Ovary (tissue), 9 donors: ENCODE data around the gene PRSS1. TPM values are rescaled to one million over a fixed set of nuclear protein-coding genes. Genes with fewer than 3 reads are reported as not detected.

Experiments used
- DNase-seq, 5 donors: peaks; one replicate each; pipeline ENCODE4 v3.0.0-alpha.2; 2019 to 2020
- H3K27ac ChIP-seq, 2 donors: fragments of 200-600 bp; one replicate each; pipeline versions ENCODE4 v1.5.1 to v1.8.0; 2019 to 2022
- H3K27me3 ChIP-seq: fragments of 200-600 bp; one replicate; pipeline ENCODE4 v1.8.0; 2022
- H3K36me3 ChIP-seq: fragments of 200-600 bp; sonication (generic); one replicate; pipeline ENCODE4 v1.5.1; 2019
- H3K4me1 ChIP-seq: one replicate; pipeline ENCODE4 v1.8.1; 2013; ENCODE audit warnings: mild to moderate bottlenecking, moderate library complexity; ENCODE audit not compliant: insufficient read depth
- H3K4me3 ChIP-seq: fragments of 200-600 bp; sonication (generic); one replicate; pipeline ENCODE4 v1.5.1; 2017
- H3K9me3 ChIP-seq, 2 donors: fragments of 200-600 bp in 1 of 2; sonication (generic) in 1 of 2; one replicate each; pipeline versions ENCODE4 v1.5.1 to v1.8.1; 2013 to 2019; ENCODE audit warnings: mild to moderate bottlenecking in 1 of 2, moderate library complexity in 1 of 2
- EP300 ChIP-seq: sonication (generic); formaldehyde crosslinking; IDR thresholded peaks from one replicate; pipeline ENCODE4 v1.6.1; 2017; ENCODE audit warnings: antibody characterized with exemption
- POLR2A ChIP-seq: fragments of 450-650 bp; IDR thresholded peaks from one replicate; pipeline ENCODE4 v1.6.1; 2017; ENCODE audit warnings: antibody characterized with exemption, mild to moderate bottlenecking, moderate library complexity
- WGBS, 3 donors: extraction: QIAGEN DNeasy Blood & Tissue Kit in 1 of 3; methylation state at CpG; one replicate each; pipeline versions ENCODE4 v1.1.5 to v1.1.7; 2013 to 2017; 5-methylcytosine and 5-hydroxymethylcytosine counted together
- intact Hi-C, 4 donors: fragments of 100-400 bp; cut with DNase I; formaldehyde crosslinking; loops; one replicate each; pipeline versions ENCODE4 v1.11.0 to v1.15.1; 2022 to 2023
- polyA plus RNA-seq, 2 donors: library from polyadenylated mRNA; stranded (reverse); fragments of 200-250 nt in 1 of 2; fragments of 350-450 nt in 1 of 2; fragmentation: Illumina TruSeq in 1 of 2; extraction: RNeasy Lipid Tissue Mini Kit (QIAGEN cat#74804) in 1 of 2; gene quantifications; one replicate each; pipeline ENCODE4 v1.2.3, GENCODE V29; 2013 to 2014
- total RNA-seq, 7 donors: library from RNA; depleted of rRNA in 2 of 7; stranded (reverse); fragments of >200 nt in 2 of 7; fragmentation: NEBNext Ultra II Directional in 3 of 7; extraction: Animal tissue kit (Norgen Biotek cat#: 25700) in 3 of 7; gene quantifications; one replicate each; pipeline versions ENCODE4 v1.1.0 to v1.2.4, GENCODE V29; 2016 to 2023
- TF ChIP-seq, protein P1 (sequence below), 3 donors: fragments of 450-650 bp in 2 of 3; fragments of 200-600 bp in 1 of 3; IDR thresholded peaks; one replicate each; pipeline versions ENCODE4 v1.5.1 to v1.8.0; 2016 to 2022; ENCODE audit warnings: antibody characterized with exemption in 3 of 3, mild to moderate bottlenecking in 1 of 3
- donor health status: DM: no; HTN: no; CAD: no; lungs with moderate emphysema.
- donor health status: DM: no; HTN: no; CAD: no.
- donor health status: Bipolar disorder and iron deficiency.
- donor health status: DM: yes; HTN: yes; CAD: no.
- donor health status: DM: no; HTN: no; CAD: no.
- donor health status: DM: yes; HTN: yes; CAD: no.

Gene PRSS1
- total and polyA plus RNA-seq, 9 donors = 0.15 to 35.0 (median 2.6) TPM; not detected in 4

DNA sequence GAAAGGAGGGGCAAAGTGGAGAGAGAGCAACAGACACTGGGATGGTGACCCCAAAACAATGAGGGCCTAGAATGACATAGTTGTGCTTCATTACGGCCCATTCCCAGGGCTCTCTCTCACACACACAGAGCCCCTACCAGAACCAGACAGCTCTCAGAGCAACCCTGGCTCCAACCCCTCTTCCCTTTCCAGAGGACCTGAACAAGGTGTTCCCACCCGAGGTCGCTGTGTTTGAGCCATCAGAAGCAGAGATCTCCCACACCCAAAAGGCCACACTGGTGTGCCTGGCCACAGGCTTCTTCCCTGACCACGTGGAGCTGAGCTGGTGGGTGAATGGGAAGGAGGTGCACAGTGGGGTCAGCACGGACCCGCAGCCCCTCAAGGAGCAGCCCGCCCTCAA is 42.2 kb downstream of the PRSS1 start:
- Histone ChIP-seq H3K27ac (no peak overlapping the region), H3K36me3 (no peaks in the 10 kb centered on the region), H3K9me3 (no peaks in the 10 kb centered on the region), H3K4me3 (no peak overlapping the region), H3K4me1 (no peaks in the 10 kb centered on the region), H3K27me3 (no peaks in the 10 kb centered on the region)
- TF ChIP-seq EP300 (no peak), POLR2A (no peak)
- TF ChIP-seq, protein P1, sequence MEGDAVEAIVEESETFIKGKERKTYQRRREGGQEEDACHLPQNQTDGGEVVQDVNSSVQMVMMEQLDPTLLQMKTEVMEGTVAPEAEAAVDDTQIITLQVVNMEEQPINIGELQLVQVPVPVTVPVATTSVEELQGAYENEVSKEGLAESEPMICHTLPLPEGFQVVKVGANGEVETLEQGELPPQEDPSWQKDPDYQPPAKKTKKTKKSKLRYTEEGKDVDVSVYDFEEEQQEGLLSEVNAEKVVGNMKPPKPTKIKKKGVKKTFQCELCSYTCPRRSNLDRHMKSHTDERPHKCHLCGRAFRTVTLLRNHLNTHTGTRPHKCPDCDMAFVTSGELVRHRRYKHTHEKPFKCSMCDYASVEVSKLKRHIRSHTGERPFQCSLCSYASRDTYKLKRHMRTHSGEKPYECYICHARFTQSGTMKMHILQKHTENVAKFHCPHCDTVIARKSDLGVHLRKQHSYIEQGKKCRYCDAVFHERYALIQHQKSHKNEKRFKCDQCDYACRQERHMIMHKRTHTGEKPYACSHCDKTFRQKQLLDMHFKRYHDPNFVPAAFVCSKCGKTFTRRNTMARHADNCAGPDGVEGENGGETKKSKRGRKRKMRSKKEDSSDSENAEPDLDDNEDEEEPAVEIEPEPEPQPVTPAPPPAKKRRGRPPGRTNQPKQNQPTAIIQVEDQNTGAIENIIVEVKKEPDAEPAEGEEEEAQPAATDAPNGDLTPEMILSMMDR (IDR thresholded peaks at IDR 0.05) = no peak
- 92 to 94% (median 93%) methylated on average over 7 of the region's 7 CpGs for WGBS, 3 donors
- intact Hi-C loops = no loop called here
- no peak for DNase-seq

DNA sequence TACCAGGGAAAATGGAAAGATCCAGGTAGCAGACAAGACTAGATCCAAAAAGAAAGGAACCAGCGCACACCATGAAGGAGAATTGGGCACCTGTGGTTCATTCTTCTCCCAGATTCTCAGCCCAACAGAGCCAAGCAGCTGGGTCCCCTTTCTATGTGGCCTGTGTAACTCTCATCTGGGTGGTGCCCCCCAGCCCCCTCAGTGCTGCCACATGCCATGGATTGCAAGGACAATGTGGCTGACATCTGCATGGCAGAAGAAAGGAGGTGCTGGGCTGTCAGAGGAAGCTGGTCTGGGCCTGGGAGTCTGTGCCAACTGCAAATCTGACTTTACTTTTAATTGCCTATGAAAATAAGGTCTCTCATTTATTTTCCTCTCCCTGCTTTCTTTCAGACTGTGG is 42.9 kb downstream of the PRSS1 start:
- intact Hi-C loops = no loop called here
- 100% methylated on average over 1 of the region's 1 CpG for WGBS, 3 donors
- no peak for DNase-seq
- H3K36me3 ChIP-seq = no peaks in the 10 kb centered on the region
- no peak overlapping the region for H3K27ac ChIP-seq
- no peaks in the 10 kb centered on the region for H3K27me3 ChIP-seq
- H3K4me1 ChIP-seq = no peaks in the 10 kb centered on the region
- H3K9me3 ChIP-seq = no peaks in the 10 kb centered on the region
- TF ChIP-seq POLR2A (no peak), EP300 (no peak)
- TF ChIP-seq, protein P1 (IDR thresholded peaks at IDR 0.05) = no peak
- no peak overlapping the region for H3K4me3 ChIP-seq

DNA sequence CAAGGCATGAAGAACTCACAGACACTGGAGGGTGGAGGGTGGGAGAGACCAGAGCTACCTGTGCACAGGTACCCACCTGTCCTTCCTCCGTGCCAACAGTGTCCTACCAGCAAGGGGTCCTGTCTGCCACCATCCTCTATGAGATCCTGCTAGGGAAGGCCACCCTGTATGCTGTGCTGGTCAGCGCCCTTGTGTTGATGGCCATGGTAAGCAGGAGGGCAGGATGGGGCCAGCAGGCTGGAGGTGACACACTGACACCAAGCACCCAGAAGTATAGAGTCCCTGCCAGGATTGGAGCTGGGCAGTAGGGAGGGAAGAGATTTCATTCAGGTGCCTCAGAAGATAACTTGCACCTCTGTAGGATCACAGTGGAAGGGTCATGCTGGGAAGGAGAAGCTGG is 43.3 kb downstream of the PRSS1 start:
- Histone ChIP-seq H3K4me3 (no peak overlapping the region), H3K27me3 (no peaks in the 10 kb centered on the region), H3K27ac (no peak overlapping the region), H3K36me3 (no peaks in the 10 kb centered on the region), H3K4me1 (no peaks in the 10 kb centered on the region), H3K9me3 (no peaks in the 10 kb centered on the region)
- TF ChIP-seq POLR2A (no peak), EP300 (no peak)
- intact Hi-C loops = no loop called here
- WGBS, 3 donors = 92 to 95% (median 93%) methylated on average over 2 of the region's 2 CpGs
- DNase-seq = no peak

GRCh38 chr7:142793156-142793555 is 43.9 kb downstream of the PRSS1 start:
- 84 to 91% (median 90%) methylated on average over 5 of the region's 5 CpGs for WGBS, 3 donors
- intact Hi-C loops = no loop called here
- no peaks in the 10 kb centered on the region for H3K9me3 ChIP-seq
- TF ChIP-seq EP300 (no peak), POLR2A (no peak)
- TF ChIP-seq, protein P1 (IDR thresholded peaks at IDR 0.05) = no peak
- DNase-seq = no peak
- H3K36me3 ChIP-seq = no peaks in the 10 kb centered on the region
- no peaks in the 10 kb centered on the region for H3K4me1 ChIP-seq
- H3K4me3 ChIP-seq = no peak overlapping the region
- no peaks in the 10 kb centered on the region for H3K27me3 ChIP-seq
- H3K27ac ChIP-seq = no peak overlapping the region

DNA sequence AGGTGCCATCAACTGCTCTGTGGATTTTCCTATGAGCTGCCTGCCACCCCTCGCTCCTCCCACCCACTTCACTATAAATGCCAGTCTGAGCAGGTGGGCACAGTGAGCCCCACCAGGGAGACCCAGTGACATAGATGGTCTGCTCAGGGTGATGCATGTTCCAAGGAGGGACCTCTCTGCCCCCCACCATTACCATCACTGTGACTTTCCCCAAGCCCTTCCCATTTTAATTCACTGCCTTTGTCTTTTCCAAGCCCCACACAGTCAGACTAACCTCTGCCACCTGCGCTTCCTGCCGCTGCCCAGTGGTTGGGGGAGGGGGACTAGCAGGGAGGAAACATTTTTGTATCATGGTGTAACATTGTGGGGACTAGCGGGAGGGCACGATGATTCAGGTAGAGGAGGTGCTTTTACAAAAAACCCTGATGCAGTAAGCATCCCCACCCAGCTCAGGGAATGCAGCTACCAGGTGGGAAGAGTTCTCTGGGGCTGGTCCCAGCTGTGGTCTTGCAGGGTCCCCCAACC is 46.1 kb downstream of the PRSS1 start:
- H3K27me3 ChIP-seq = no peaks in the 10 kb centered on the region
- intact Hi-C loops = no loop called here
- no peak for DNase-seq
- H3K27ac ChIP-seq = no peak overlapping the region
- H3K4me3 ChIP-seq = no peak overlapping the region
- H3K9me3 ChIP-seq = no peaks in the 10 kb centered on the region
- no peaks in the 10 kb centered on the region for H3K4me1 ChIP-seq
- 76 to 87% (median 80%) methylated on average over 5 of the region's 5 CpGs for WGBS, 3 donors
- TF ChIP-seq EP300 (no peak), POLR2A (no peak)
- TF ChIP-seq, protein P1 (IDR thresholded peaks at IDR 0.05) = no peak
- no peaks in the 10 kb centered on the region for H3K36me3 ChIP-seq
